ENCODE data around the gene PAPOLB. TPM values are rescaled to one million over a fixed set of nuclear protein-coding genes. Genes with fewer than 3 reads are reported as not detected.

PAPOLB gene
- total and polyA plus RNA-seq, 2 of the 8 experiments (the other 6 are each of a cell fraction or from before 2014, with no cell fraction given) = 0.02 to 0.15 TPM

DNA sequence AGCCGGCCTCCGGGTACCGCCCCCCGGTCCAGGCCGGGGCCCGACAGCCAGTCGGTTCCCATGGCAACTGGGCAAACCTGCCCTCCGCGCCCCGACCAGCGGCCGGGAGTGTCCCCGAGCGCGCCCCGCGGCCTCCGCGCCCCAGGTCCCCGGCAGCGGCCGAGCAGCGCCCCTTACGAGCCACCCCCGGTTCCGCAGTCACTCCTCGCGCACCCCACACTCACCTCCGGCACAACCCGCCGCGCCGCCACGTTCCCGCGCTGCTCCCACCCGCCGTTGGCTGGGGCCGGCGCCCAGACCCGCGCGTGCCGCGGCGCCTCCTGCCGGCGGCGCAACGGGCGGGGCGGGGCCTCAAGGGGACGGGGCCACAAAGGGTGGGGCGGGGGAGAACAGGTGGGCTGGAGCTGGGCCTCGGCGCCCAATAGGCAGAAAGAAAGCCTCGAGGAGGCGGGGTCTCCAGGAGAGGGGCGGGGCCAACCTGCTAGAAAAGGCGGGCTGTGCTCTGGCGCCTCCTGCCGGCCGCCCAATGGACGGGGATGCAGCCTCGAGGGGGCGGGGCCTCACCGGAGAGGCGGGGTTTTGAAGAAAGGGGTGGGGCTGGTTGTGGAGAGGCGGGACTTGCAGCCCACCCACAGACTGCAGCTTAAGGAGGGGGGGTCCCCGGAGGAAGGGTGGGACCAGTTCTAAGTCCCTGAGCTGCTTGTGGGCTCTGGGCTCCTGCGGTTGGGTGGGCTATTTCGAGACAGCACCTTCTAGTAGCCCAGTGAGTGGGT lies 21.7 kb upstream of the PAPOLB start, which contains the start of gene RADIL (continued):
- TF ChIP-seq CHD7 (IDR thresholded peaks at IDR 0.05; ENCODE audit: insufficient replicate concordance, low read length) = no peak

Data from H1 (cell line).